Peyer's patch (tissue), 4 donors: Measurements from ENCODE around the gene SULT2B1. TPM values are rescaled to one million over a fixed set of nuclear protein-coding genes. Genes with fewer than 3 reads are reported as not detected.
"Not testable (repeated sequence)": the region's sequence is repeated elsewhere in the genome, so short reads cannot be mapped to it uniquely, and the experiment has no call there.

Source experiments
- DNase-seq, 3 donors: peaks; one replicate each; pipeline ENCODE4 v3.0.0-alpha.2; 2017 to 2019
- H3K27ac ChIP-seq, 4 donors: fragments of 200-600 bp; sonication (generic); one replicate each; pipeline ENCODE4 v1.5.1; 2016 to 2019
- H3K27me3 ChIP-seq, 2 donors: fragments of 200-600 bp; sonication (generic); one replicate each; pipeline ENCODE4 v1.5.1; 2019
- H3K36me3 ChIP-seq, 3 donors: fragments of 200-600 bp; sonication (generic); one replicate each; pipeline ENCODE4 v1.5.1; 2016 to 2019
- H3K4me1 ChIP-seq, 4 donors: fragments of 200-600 bp; sonication (generic); one replicate each; pipeline ENCODE4 v1.5.1; 2016 to 2019
- H3K4me3 ChIP-seq, 4 donors: fragments of 200-600 bp; sonication (generic); 1 replicate in 3 of 4; 2 replicates in 1 of 4; pipeline ENCODE4 v1.5.1; 2016 to 2019; ENCODE audit warnings: mild to moderate bottlenecking in 1 of 4
- H3K9me3 ChIP-seq, 4 donors: fragments of 200-600 bp; sonication (generic); one replicate each; pipeline ENCODE4 v1.5.1; 2016 to 2019; ENCODE audit warnings: mild to moderate bottlenecking in 1 of 4
- POLR2A ChIP-seq, 2 donors: fragments of 450-650 bp; IDR thresholded peaks; one replicate each; pipeline ENCODE4 v1.5.1; 2017; ENCODE audit warnings: antibody characterized with exemption in 2 of 2, mild to moderate bottlenecking in 2 of 2, moderate library complexity in 2 of 2
- total RNA-seq, 4 donors: library from RNA; depleted of rRNA; stranded (reverse); fragments of >200 nt; gene quantifications; one replicate each; pipeline ENCODE4 v1.1.0, GENCODE V29; 2016
- TF ChIP-seq, protein P1 (sequence below), 6 experiments: fragments of 450-650 bp in 4 of 6; fragments of 200-600 bp in 2 of 6; sonication (generic) in 1 of 6; IDR thresholded peaks; one replicate each; pipeline ENCODE4 v1.5.1; 2017 to 2019; ENCODE audit warnings: antibody characterized with exemption in 6 of 6, mild to moderate bottlenecking in 3 of 6, moderate library complexity in 1 of 6

SULT2B1 gene
- total RNA-seq, 4 donors from 2014 or later: 2.5 to 14.6 (median 5.9) TPM

DNA sequence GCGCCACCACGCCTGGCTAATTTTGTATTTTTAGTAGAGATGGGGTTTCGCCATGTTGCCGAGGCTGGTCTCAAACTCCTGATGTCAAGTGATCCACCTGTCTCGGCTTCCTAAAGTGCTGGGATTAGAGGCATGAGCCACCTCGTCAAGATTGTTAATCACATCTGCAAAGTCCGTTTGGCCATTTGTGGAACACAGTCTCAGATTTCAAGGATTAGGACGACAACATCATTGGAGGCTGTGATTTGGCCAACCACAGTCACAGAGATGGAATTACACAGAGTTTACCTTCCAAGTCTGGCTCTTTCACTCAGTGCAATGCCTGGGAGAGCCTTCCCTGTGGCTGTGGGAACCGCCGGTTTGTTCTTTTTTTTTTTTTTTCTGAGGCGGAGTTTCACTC, 17.8 kb downstream of the SULT2B1 start:
- DNase-seq: no peak
- Histone ChIP-seq H3K27me3 (no peaks in the 10 kb centered on the region), H3K4me3 (no peak overlapping the region), H3K36me3 (no peaks in the 10 kb centered on the region), H3K9me3 (no peaks in the 10 kb centered on the region), H3K27ac (no peak overlapping the region), H3K4me1 (peaks cover 0 to 16% (median 0%) of the 10 kb centered on the region in 4 donors)
- no peak for TF ChIP-seq POLR2A (IDR thresholded peaks at IDR 0.05)
- TF ChIP-seq, protein P1, sequence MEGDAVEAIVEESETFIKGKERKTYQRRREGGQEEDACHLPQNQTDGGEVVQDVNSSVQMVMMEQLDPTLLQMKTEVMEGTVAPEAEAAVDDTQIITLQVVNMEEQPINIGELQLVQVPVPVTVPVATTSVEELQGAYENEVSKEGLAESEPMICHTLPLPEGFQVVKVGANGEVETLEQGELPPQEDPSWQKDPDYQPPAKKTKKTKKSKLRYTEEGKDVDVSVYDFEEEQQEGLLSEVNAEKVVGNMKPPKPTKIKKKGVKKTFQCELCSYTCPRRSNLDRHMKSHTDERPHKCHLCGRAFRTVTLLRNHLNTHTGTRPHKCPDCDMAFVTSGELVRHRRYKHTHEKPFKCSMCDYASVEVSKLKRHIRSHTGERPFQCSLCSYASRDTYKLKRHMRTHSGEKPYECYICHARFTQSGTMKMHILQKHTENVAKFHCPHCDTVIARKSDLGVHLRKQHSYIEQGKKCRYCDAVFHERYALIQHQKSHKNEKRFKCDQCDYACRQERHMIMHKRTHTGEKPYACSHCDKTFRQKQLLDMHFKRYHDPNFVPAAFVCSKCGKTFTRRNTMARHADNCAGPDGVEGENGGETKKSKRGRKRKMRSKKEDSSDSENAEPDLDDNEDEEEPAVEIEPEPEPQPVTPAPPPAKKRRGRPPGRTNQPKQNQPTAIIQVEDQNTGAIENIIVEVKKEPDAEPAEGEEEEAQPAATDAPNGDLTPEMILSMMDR (IDR thresholded peaks at IDR 0.05): no peak

DNA sequence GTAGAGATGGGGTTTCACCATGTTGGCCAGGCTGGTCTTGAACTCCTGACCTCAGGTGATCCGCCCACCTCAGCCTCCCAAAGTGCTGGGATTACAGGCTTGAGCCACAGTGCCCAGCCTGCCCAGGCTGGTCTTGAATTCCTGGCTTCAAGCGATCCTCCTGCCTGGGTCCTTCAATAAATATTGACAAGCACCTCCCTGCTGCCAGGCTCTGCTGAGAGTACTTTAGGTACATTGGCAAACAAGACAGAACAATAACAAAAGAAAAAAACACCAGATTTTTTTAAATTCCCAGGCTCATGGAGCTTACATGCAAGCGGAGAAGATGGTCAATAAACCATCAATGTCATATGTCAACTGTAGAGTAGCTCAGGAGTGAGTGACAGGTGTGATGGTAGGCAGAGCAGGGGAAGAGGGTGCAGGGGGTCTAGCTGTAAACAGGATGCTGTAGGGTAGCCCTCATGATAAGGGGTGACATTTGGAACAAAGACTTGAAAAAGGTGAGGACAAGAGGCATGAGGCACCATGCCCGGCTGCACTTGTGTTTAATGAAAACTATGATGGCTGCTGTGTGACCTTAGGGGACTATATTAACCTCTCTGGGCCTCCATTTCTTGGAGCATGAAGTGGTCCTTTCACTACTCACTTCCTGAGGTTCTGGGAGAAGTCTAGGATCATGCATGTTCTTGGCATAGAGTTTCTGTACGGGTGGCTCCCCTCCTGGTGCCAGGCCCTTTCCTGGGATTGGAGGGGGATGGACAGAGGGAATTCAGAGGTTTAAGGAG, 19.6 kb downstream of the SULT2B1 start:
- H3K4me1 ChIP-seq: peaks cover 0 to 16% (median 0%) of the 10 kb centered on the region in 4 donors
- no peaks in the 10 kb centered on the region for H3K9me3 ChIP-seq
- H3K36me3 ChIP-seq: no peaks in the 10 kb centered on the region
- no peak overlapping the region for H3K4me3 ChIP-seq
- DNase-seq: no peak
- no peak overlapping the region for H3K27ac ChIP-seq
- H3K27me3 ChIP-seq: no peaks in the 10 kb centered on the region
- TF ChIP-seq POLR2A (IDR thresholded peaks at IDR 0.05): no peak
- TF ChIP-seq, protein P1 (IDR thresholded peaks at IDR 0.05): no peak

DNA sequence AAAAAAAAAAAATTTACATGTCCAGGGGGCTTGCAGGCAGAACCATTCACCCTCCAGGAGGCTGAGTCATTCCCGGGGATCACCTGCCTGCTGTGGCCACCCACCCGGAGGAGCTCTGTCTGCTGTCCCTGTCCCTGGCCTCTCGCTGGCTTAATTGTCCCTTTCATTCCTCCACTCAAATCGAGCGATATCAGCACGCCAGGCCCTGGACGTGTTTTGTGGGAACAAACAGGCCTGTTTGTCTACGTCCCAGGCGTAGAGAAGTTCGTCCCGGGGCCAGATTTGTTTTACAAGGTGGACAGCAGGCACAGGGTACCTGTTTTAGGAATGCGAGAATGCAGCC, 21.2 kb downstream of the SULT2B1 start:
- H3K9me3 ChIP-seq: no peaks in the 10 kb centered on the region
- H3K36me3 ChIP-seq: no peaks in the 10 kb centered on the region
- H3K27me3 ChIP-seq: no peaks in the 10 kb centered on the region
- TF ChIP-seq, protein P1 (IDR thresholded peaks at IDR 0.05): no peak
- TF ChIP-seq POLR2A (IDR thresholded peaks at IDR 0.05): no peak
- H3K4me1 ChIP-seq: peaks cover 0 to 8% (median 0%) of the 10 kb centered on the region in 4 donors
- H3K4me3 ChIP-seq: no peak overlapping the region
- DNase-seq: no peak
- no peak overlapping the region for H3K27ac ChIP-seq

DNA sequence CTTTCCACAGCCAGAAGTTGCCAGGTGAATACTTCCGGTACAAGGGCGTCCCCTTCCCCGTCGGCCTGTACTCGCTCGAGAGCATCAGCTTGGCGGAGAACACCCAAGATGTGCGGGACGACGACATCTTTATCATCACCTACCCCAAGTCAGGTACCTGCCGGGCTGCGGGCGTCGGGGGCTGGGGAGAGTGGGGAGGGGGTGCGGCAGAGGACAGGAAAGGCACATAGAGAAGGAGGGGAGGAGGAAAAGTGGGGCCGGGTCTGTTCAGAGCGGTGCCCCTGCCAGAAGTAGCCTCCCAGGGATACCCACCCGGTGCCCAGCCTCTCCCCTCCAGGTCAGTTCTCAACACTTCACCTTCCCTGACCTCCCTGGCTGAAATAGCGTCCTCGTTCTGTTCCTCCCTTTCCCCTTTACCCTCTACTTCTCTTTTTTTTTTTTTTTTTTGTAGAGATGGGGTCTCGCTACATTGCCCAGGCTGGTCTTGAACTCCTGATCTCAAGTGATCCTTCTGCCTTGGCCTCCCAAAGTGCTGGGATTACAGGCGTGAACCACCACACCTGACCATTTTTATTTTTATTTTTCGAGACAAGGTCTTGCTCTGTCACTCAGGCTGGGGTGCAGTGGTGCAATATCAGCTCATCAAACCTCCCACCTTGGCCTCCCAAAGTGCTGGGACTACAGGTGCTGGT, 24.1 kb downstream of the SULT2B1 start:
- TF ChIP-seq, protein P1 (IDR thresholded peaks at IDR 0.05): no peak
- TF ChIP-seq POLR2A (IDR thresholded peaks at IDR 0.05): no peak
- DNase-seq: no peak

DNA sequence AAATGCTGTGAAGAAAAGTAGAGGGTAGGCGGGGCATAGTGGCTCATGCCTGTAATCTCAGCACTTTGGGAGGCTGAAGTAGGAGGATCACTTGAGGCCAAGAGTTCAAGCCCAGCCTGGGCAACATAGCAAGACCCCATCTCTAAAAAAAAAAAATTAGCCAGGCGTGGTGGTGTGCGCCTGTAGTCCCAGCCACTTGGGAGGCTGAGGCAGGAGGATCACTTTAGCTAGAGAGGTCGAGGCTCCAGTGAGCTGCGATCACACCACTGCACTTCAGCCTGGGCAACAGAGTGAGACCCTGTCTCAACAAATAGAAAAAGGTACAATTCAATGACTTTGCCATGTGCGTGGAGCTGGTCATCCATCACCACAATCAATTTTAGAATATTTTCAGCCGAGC, 25.9 kb downstream of the SULT2B1 start:
- not testable (repeated sequence) for DNase-seq

More for the DNA sequence above, 24.1 kb downstream of the SULT2B1 start:
- H3K36me3 ChIP-seq: no peaks in the 10 kb centered on the region
- H3K9me3 ChIP-seq: no peaks in the 10 kb centered on the region
- H3K27me3 ChIP-seq: no peaks in the 10 kb centered on the region
- H3K27ac ChIP-seq: no peak overlapping the region
- no peaks in the 10 kb centered on the region for H3K4me1 ChIP-seq
- H3K4me3 ChIP-seq: no peak overlapping the region

DNA sequence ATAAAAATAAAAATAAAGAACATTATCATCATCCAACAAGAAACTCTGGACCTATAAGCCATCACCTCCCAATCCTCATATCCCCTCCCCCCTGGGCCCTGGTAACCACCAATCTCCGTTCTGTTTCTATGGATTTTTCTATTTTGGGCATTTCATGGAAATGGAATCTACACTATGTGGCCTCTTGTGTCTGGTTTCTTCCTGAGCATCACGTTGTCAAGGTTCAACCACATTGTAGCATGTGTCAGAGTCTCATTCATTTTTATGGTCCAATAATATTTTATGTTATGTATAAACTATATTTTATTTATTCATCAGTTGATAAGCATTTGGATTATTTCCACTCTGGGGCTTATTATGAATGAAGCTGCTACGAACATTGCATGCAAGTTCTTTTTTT, 26.9 kb downstream of the SULT2B1 start:
- DNase-seq: no peak
- H3K27ac ChIP-seq: no peak overlapping the region
- TF ChIP-seq, protein P1 (IDR thresholded peaks at IDR 0.05): no peak
- no peak for TF ChIP-seq POLR2A (IDR thresholded peaks at IDR 0.05)
- no peaks in the 10 kb centered on the region for H3K36me3 ChIP-seq
- no peaks in the 10 kb centered on the region for H3K4me1 ChIP-seq
- no peaks in the 10 kb centered on the region for H3K27me3 ChIP-seq
- H3K4me3 ChIP-seq: no peak overlapping the region
- no peaks in the 10 kb centered on the region for H3K9me3 ChIP-seq

More for the DNA sequence above, 25.9 kb downstream of the SULT2B1 start:
- H3K36me3 ChIP-seq, H3K4me1 ChIP-seq, H3K27ac ChIP-seq, H3K9me3 ChIP-seq, H3K4me3 ChIP-seq, H3K27me3 ChIP-seq: not testable (repeated sequence)
